Fibroblast of skin of right quadriceps (primary cell): Measurements from ENCODE around the gene PLPP7.

Source experiments
- DNase-seq: peaks from one replicate; pipeline ENCODE4 v3.0.0-alpha.2; 2013

PLPP7 gene

DNA sequence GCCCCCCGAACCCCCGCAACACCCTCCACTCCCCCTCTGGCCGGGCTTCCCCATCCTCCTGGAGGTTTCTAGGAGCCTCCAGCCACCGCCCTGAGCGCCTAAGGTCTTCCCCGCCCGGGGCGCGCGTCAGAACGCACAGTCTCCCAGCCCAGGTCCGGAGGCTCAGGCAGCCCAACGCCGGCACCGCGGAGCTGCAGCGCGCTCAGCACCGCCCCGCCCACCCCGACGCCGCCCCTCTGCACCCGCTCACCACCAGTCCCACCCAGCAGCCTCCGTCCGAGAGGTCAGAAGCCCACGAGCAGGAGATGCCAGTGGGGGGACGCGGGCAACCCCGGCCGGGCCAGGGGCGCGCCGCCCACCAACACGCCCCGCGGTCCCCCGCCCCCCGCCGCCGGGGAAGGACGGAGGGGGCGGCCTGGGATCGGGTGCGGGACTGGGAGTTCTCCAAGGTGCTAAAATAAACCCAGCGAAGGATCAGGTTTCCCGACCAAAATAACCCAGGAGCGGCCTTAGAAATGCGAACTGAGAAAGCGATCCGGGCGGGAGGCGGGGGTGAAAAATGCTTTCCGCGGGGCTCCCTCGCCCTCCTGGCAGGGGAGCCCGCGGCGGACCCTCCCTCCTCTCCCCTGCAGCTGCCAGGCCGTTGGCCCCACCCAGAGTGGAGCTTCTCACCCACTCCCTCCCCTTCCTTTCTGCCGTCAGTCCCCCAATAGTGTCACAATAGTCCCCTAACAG lies 6.7 kb upstream of the PLPP7 start:
- peak; percentile 16 for DNase-seq

GRCh38 chr9:131284856-131285255 lies 4.7 kb upstream of the PLPP7 start:
- DNase-seq: no peak

GRCh38 chr9:131287359-131287758 lies 2.2 kb upstream of the PLPP7 start:
- DNase-seq: no peak

DNA sequence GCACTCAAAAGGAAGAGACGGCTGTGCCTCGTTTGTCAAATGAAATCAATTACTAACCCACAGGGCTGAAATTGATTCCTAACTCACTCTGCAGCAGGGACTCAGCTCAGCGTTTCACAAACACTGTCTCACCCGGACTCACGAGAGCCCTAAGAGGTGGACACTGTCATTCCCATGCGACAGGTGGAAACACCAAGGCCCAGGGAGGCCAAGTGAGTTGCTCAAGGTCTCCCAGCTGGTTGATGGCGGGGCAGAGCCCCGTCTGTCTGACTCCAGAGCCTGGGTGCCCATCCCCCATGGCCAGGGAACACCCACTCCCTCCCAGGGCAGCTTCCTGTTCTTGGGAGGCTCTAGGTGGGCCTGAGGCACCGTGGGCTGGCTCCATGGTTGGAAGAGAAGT lies 1.3 kb upstream of the PLPP7 start:
- no peak for DNase-seq

- no peak for DNase-seq
Observed at GRCh38 chr9:131290036-131290766, 678 bp downstream of the PLPP7 start.

DNA sequence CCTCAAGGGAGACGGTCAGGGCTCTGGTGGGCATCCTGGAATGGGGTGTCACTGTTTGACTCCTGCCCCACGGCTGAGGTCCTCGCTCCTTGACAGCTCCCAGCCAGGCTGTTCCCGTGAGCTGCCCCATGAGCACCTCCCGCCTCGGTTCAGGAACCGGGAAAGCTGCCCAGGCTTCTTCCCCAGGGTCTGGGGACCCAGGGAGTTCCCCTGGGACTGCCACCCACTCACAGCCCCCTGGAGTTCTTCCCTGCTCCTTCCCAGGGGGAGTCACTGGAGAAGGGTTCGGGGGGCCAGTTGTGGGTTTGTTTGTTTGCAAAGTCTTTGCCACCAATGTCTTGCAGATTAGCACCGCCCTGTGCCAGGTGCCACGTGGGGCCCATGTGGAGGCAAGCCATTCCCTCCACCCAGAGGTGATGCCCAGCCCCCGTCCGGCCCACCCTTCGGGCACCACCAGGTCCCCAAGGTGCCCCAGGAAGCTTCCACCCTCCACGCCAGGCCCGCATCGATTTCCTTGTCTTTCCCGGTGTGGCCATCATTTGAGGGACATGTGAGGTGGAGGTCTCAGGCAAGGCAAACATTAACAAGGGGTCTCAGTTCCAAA lies 1.3 kb downstream of the PLPP7 start:
- no peak for DNase-seq

DNA sequence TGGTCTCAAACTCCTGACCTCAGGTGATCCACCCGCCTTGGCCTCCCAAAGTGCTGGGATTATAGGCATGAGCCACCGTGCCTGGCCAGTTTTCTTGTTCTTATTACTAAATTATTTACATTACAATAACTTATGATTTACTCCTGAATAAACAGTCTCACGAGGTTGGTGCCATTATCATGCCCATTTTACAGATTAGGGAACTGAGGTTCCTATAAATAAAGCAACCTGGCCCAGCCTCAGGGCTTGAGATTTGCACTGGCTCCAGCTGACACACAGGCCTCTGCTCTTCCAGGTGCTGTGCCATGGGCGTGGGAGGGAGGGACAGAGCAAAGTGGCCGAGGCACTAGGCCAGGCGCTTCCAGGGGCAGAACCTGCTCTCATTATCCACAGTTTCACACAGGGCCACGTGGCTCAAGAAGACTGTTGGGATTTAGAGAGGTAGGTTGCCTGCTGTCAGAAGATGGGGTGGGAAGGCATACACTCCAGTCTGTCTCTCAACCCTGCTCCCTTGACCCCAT lies 2.3 kb downstream of the PLPP7 start:
- DNase-seq: no peak

DNA sequence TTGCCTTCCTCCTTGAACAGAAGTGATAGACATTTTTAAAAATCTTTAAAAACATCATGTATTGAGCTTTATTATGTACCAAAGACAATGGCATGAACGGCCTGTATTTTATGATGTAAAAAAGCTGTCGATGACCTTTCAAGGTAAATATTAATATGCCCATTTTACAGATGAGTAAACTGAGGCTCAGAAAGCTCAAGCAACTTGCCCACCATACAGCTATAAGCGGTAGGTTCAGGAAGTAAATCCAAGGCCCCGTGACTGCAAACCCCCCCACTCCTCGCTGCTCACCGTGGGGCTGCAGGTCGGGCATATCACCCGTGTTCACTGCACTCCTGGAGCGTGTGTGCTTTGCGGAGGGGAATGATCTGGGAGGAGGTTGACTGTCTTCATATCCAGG lies 3.4 kb downstream of the PLPP7 start:
- DNase-seq: no peak

GRCh38 chr9:131296460-131296859 lies 6.9 kb downstream of the PLPP7 start:
- DNase-seq: no peak

GRCh38 chr9:131296906-131297500 lies 7.5 kb downstream of the PLPP7 start:
- no peak for DNase-seq

GRCh38 chr9:131297903-131298302 lies 8.4 kb downstream of the PLPP7 start:
- DNase-seq: no peak

DNA sequence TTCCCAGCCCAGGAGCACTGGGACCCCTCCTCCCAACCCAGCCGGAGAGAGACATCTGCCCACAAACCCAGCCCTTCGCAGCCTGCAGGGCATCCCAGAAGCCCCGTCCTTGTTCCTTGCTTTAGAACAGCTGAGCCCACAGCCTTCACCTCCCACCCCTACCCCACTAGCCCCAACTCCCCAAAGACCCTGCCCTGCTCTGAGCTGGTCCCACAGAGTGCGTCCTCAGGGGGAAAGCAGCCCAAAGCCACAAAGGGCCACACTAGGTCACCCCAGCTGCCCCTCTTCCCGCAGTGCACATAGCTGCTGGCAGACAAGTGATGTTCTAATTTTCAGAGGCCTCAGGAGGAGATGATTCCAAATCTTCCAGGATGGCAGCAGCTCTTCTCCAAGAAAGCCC lies 8.8 kb downstream of the PLPP7 start:
- DNase-seq: no peak

GRCh38 chr9:131298816-131299215 lies 9.3 kb downstream of the PLPP7 start:
- no peak for DNase-seq

- DNase-seq: no peak
Observed at GRCh38 chr9:131299346-131299960, 9.9 kb downstream of the PLPP7 start.

DNA sequence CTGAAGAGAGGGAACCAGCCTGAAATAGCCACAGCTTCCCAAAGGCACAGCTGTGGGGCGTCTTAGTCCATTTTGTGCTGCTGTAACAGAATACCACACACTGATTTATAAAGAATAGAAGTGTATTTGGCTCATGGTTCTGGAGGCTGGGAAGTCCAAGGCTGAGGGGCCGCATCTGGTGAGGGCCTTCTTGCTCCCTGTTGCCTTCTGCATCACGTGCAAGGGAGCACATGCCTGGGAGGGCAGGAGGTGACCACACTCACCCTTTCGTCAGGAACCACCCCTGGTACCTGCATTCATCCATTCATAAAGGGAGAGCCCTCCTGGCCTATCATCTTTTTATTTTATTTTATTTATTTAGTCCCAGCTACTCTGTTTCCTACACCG lies 10.4 kb downstream of the PLPP7 start:
- no peak for DNase-seq

GRCh38 chr9:131300444-131300843 lies 10.9 kb downstream of the PLPP7 start:
- no peak for DNase-seq

DNA sequence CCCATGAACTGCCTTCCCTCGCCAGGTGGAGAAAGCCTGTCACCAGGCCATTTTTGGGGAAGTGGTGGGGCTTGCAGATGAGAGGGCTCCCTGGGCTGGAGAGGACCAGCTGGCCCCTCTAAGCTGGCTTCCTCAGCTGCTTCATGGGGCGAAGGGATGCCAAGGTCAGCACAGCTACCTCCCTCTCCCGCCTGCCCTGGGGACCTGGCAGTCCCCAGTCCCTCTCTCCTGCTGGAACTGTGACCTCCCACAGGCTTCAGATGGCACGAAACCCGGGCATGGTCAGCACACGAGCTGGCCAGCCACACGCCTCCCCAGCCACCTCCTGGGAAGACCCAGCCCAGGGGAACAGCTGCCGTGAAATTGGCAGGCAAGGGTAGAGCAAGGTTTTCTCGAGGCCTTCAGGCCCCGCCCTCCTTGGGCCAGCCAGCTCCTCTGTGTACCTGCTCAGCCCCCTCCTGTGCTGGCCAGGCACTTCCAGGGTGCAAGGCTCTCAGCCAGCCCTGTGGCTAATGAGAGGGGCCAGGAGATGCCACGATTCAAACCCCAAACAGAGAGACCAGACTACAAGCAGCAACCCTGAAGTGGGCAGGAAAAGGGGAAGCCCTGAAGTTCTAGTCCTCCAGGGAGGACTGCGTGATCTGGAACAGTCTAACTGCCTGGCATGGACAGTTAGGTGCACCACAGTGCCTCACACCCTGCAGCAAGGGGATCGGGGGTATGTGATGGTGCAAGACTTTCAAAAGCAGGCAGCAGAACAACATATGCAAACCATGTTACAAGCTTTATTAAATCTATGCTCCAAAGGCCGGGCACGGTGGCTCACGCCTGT lies 12.9 kb downstream of the PLPP7 start:
- no peak for DNase-seq

- DNase-seq: no peak
Observed at GRCh38 chr9:131303381-131304321, 14.1 kb downstream of the PLPP7 start.

- peak; percentile 48 for DNase-seq
Observed at GRCh38 chr9:131304676-131305355, 15.3 kb downstream of the PLPP7 start.

GRCh38 chr9:131306397-131307004 lies 17.0 kb downstream of the PLPP7 start:
- DNase-seq: peak; percentile 18
